Chondrocyte (in vitro differentiated cells): ENCODE measurements around the gene PKNOX1. TPM values are rescaled to one million over a fixed set of nuclear protein-coding genes. Genes with fewer than 3 reads are reported as not detected.
A peak's percentile ranks its signal among the peaks of the same experiment; 100 is the strongest.

ENCODE experiments used
- DNase-seq: peaks from one replicate; pipeline ENCODE4 v3.0.0; 2021; ENCODE audit warnings: mixed read lengths, low spot score
- H3K27ac Mint-ChIP-seq: one replicate; pipeline ENCODE4 v1.8.0; 2021; ENCODE audit warnings: mild to moderate bottlenecking, moderate library complexity, mixed read lengths; ENCODE audit not compliant: unreplicated experiment
- H3K27me3 Mint-ChIP-seq: 2 replicates; pipeline ENCODE4 v1.8.0; 2021; ENCODE audit warnings: low read depth, mixed read lengths
- H3K36me3 Mint-ChIP-seq: 2 replicates; pipeline ENCODE4 v1.8.0; 2021; ENCODE audit warnings: low read depth, mixed read lengths
- H3K4me1 Mint-ChIP-seq: 2 replicates; pipeline ENCODE4 v1.8.0; 2021; ENCODE audit warnings: low read depth, mild to moderate bottlenecking, mixed read lengths
- H3K4me3 Mint-ChIP-seq: one replicate; pipeline ENCODE4 v1.8.0; 2021; ENCODE audit warnings: mild to moderate bottlenecking, moderate library complexity, mixed read lengths; ENCODE audit not compliant: unreplicated experiment
- H3K9me3 Mint-ChIP-seq: 2 replicates; pipeline ENCODE4 v1.8.0; 2021; ENCODE audit warnings: low read depth, mixed read lengths
- CTCF ChIP-seq: fragments of 200-600 bp; sonication (generic); IDR thresholded peaks from 2 replicates; pipeline ENCODE4 v1.5.0; 2021; ENCODE audit warnings: antibody characterized with exemption, mild to moderate bottlenecking, moderate library complexity
- total RNA-seq: library from RNA; stranded (reverse); gene quantifications from 3 replicates; pipeline ENCODE4 v1.2.1, GENCODE V29; 2021

The PKNOX1 gene
- total RNA-seq, 1 donor from 2014 or later, result 12.0 TPM

GRCh38 chr21:42974832-42975820 is 764 bp downstream of the PKNOX1 start:
- DNase-seq, result no peak
- Mint-ChIP-seq H3K36me3 (peaks cover 11% of the 10 kb centered on the region), H3K27me3 (no peaks in the 10 kb centered on the region), H3K4me3 (peak overlapping the region; percentile 91), H3K9me3 (peaks cover 9% of the 10 kb centered on the region), H3K27ac (peak overlapping the region; percentile 98), H3K4me1 (peaks cover 15% of the 10 kb centered on the region)
- TF ChIP-seq CTCF, result no peak

- H3K36me3 Mint-ChIP-seq, result peaks cover 11% of the 10 kb centered on the region
- H3K9me3 Mint-ChIP-seq, result peaks cover 9% of the 10 kb centered on the region
- no peaks in the 10 kb centered on the region for H3K27me3 Mint-ChIP-seq
- DNase-seq, result no peak
- H3K4me3 Mint-ChIP-seq, result peak overlapping the region; percentile 91
- no peak for TF ChIP-seq CTCF
- peaks cover 15% of the 10 kb centered on the region for H3K4me1 Mint-ChIP-seq
- peak overlapping the region; percentile 98 for H3K27ac Mint-ChIP-seq
Measured at GRCh38 chr21:42975886-42976608, 1.7 kb downstream of the PKNOX1 start.

- no peak for DNase-seq
- no peak overlapping the region for H3K4me3 Mint-ChIP-seq
- no peak for TF ChIP-seq CTCF
- H3K36me3 Mint-ChIP-seq, result peaks cover 11% of the 10 kb centered on the region
- H3K27me3 Mint-ChIP-seq, result no peaks in the 10 kb centered on the region
- peaks cover 9% of the 10 kb centered on the region for H3K9me3 Mint-ChIP-seq
- no peak overlapping the region for H3K27ac Mint-ChIP-seq
- peaks cover 30% of the 10 kb centered on the region for H3K4me1 Mint-ChIP-seq
Measured at GRCh38 chr21:42980312-42981213, 6.2 kb downstream of the PKNOX1 start.

GRCh38 chr21:42981214-42981523 is 6.8 kb downstream of the PKNOX1 start:
- no peak for TF ChIP-seq CTCF
- H3K36me3 Mint-ChIP-seq, result peaks cover 11% of the 10 kb centered on the region
- no peaks in the 10 kb centered on the region for H3K27me3 Mint-ChIP-seq
- no peak for DNase-seq
- peaks cover 9% of the 10 kb centered on the region for H3K9me3 Mint-ChIP-seq
- H3K27ac Mint-ChIP-seq, result no peak overlapping the region
- H3K4me3 Mint-ChIP-seq, result no peak overlapping the region
- H3K4me1 Mint-ChIP-seq, result peaks cover 25% of the 10 kb centered on the region
